ENCODE results near the gene ABLIM3. TPM values are rescaled to one million over a fixed set of nuclear protein-coding genes. Genes with fewer than 3 reads are reported as not detected.

ABLIM3 gene
- total RNA-seq = 37.7 and 38.4 TPM in 2 replicates

GRCh38 chr5:149141224-149141956 is at the start of gene ABLIM3:
TSS of gene ABLIM3 (plus strand) at chr5:149141493. CDS start at chr5:149142096, 603 bp downstream.

GRCh38 chr5:149271716-149272563 is 130.6 kb downstream of the ABLIM3 start, which contains the start of gene AFAP1L1:
TSS of gene AFAP1L1 (plus strand) at chr5:149271859. CDS start at chr5:149271969, 110 bp downstream.

Other genes starting within 250 kb of the ABLIM3 start
- 2.4 and 3.1 TPM in 2 replicates for gene SH3TC2, start 78.4 kb upstream of the ABLIM3 start, total RNA-seq
- 5.5 and 14.9 TPM in 2 replicates for gene AFAP1L1, start 130.4 kb downstream of the ABLIM3 start, total RNA-seq
- gene GRPEL2, start 204.0 kb downstream of the ABLIM3 start, total RNA-seq = 11.4 and 17.9 TPM in 2 replicates
- gene PCYOX1L, start 216.6 kb downstream of the ABLIM3 start, total RNA-seq = 14.2 and 18.0 TPM in 2 replicates
- 0.26 TPM in 1 of 2 replicates, not detected in the other for gene IL17B, start 237.8 kb downstream of the ABLIM3 start, total RNA-seq